Hematopoietic multipotent progenitor cell treated with erythropoietin and hydrocortisone succinate and interleukin-3 and kit ligand, for 6 days (in vitro differentiated cells): ENCODE results near the gene LRRC2.
"Not testable (repeated sequence)": the region's sequence is repeated elsewhere in the genome, so short reads cannot be mapped to it uniquely, and the experiment has no call there.

ENCODE experiments used
- DNase-seq: peaks from one replicate; pipeline ENCODE4 v3.0.0-alpha.2; 2015

LRRC2 gene

GRCh38 chr3:46566040-46566641, at the start of gene LRRC2:
Gene LRRC2, minus strand, starts transcription at chr3:46566302. Its CDS starts 14,711 bp downstream, at chr3:46551591.
- DNase-seq = peak; percentile 69

- no peak for DNase-seq
These were observed 49.1 kb upstream of the LRRC2 start for GRCh38 chr3:46615050-46615775.

GRCh38 chr3:46614431-46614830, 48.3 kb upstream of the LRRC2 start:
- DNase-seq = peak; percentile 72

- no peak for DNase-seq
These were observed 47.4 kb upstream of the LRRC2 start for GRCh38 chr3:46613313-46614005.

- DNase-seq = no peak
These were observed 46.2 kb upstream of the LRRC2 start, which contains the start of gene FAM240A for GRCh38 chr3:46612324-46612723. Gene FAM240A, plus strand, starts transcription at chr3:46612525. Its CDS starts 159 bp downstream, at chr3:46612684.

- DNase-seq = no peak
These were observed 44.0 kb upstream of the LRRC2 start for GRCh38 chr3:46609944-46610722.

- DNase-seq = no peak
These were observed 43.2 kb upstream of the LRRC2 start for GRCh38 chr3:46609212-46609721.

- DNase-seq = peak; percentile 37
These were observed 41.5 kb upstream of the LRRC2 start for GRCh38 chr3:46607603-46608028.

GRCh38 chr3:46604127-46604526, 38.0 kb upstream of the LRRC2 start:
- DNase-seq = no peak

GRCh38 chr3:46603446-46604046, 37.4 kb upstream of the LRRC2 start:
- DNase-seq = no peak

- DNase-seq = no peak
These were observed 33.5 kb upstream of the LRRC2 start for GRCh38 chr3:46599590-46599989.

GRCh38 chr3:46595819-46596314, 29.8 kb upstream of the LRRC2 start:
- DNase-seq = no peak

- DNase-seq = no peak
These were observed 28.6 kb upstream of the LRRC2 start for GRCh38 chr3:46594723-46595122.

GRCh38 chr3:46593979-46594378, 27.9 kb upstream of the LRRC2 start:
- no peak for DNase-seq

- no peak for DNase-seq
These were observed 27.3 kb upstream of the LRRC2 start for GRCh38 chr3:46593274-46593862.

GRCh38 chr3:46587268-46587667, 21.2 kb upstream of the LRRC2 start:
- DNase-seq = not testable (repeated sequence)

- no peak for DNase-seq
These were observed 20.7 kb upstream of the LRRC2 start for GRCh38 chr3:46586738-46587246.

- no peak for DNase-seq
These were observed 19.9 kb upstream of the LRRC2 start for GRCh38 chr3:46585799-46586693.

GRCh38 chr3:46584598-46585467, 18.7 kb upstream of the LRRC2 start:
- no peak for DNase-seq
